Fibroblast of the aortic adventitia (primary cell): ENCODE data around the gene AOPEP. TPM values are rescaled to one million over a fixed set of nuclear protein-coding genes. Genes with fewer than 3 reads are reported as not detected.

Source experiments
- DNase-seq: peaks from one replicate; pipeline ENCODE4 v3.0.0-alpha.2; 2010; ENCODE audit warnings: low read depth
- H3K4me3 ChIP-seq: 2 replicates; pipeline ENCODE4 v1.5.1; 2011; ENCODE audit warnings: low read depth, mild to moderate bottlenecking, control low read depth, low read length, moderate library complexity
- CTCF ChIP-seq: IDR thresholded peaks from 2 replicates; pipeline ENCODE4 v1.5.1; 2011; ENCODE audit warnings: mild to moderate bottlenecking, low read length, control low read depth, inconsistent platforms; ENCODE audit not compliant: insufficient read depth
- total RNA-seq: library from RNA; depleted of rRNA; stranded (reverse); fragments of >200 nt; gene quantifications from 2 replicates; pipeline ENCODE4 v1.2.3, GENCODE V29; 2012; ENCODE audit warnings: low replicate concordance

The AOPEP gene
- total RNA-seq, 1 donor = 39.7 TPM

GRCh38 chr9:94919376-94920098 is 193.0 kb downstream of the AOPEP start:
- no peak for DNase-seq
- TF ChIP-seq CTCF = no peak
- no peak overlapping the region for H3K4me3 ChIP-seq

- H3K4me3 ChIP-seq = peak overlapping the region; percentile 26
- peak; percentile 96 for DNase-seq
Observed at GRCh38 chr9:94920420-94921091, 194.1 kb downstream of the AOPEP start.

GRCh38 chr9:94921092-94921471 is 194.6 kb downstream of the AOPEP start:
- peak; percentile 81 for DNase-seq
- H3K4me3 ChIP-seq = peak overlapping the region; percentile 16
- TF ChIP-seq CTCF = no peak

More at GRCh38 chr9:94920420-94921091, 194.1 kb downstream of the AOPEP start:
- no peak for TF ChIP-seq CTCF

- no peak for DNase-seq
- no peak for TF ChIP-seq CTCF
- no peak overlapping the region for H3K4me3 ChIP-seq
Observed at GRCh38 chr9:94921656-94922055, 195.2 kb downstream of the AOPEP start.

- no peak overlapping the region for H3K4me3 ChIP-seq
- peak; percentile 98 for DNase-seq
- no peak for TF ChIP-seq CTCF
Observed at GRCh38 chr9:94922098-94922607, 195.7 kb downstream of the AOPEP start.

GRCh38 chr9:94922691-94923107 is 196.2 kb downstream of the AOPEP start:
- DNase-seq = peak; percentile 82
- TF ChIP-seq CTCF = no peak
- H3K4me3 ChIP-seq = peak overlapping the region; percentile 1
